Measurements from ENCODE around the gene SORCS3. TPM values are rescaled to one million over a fixed set of nuclear protein-coding genes. Genes with fewer than 3 reads are reported as not detected.

Gene SORCS3
- total RNA-seq, 3 donors from 2014 or later (not counting 1 experiment from before 2014, with no cell fraction given) = 0.05 to 0.09 TPM; not detected in 1

GRCh38 chr10:104922810-104923209 is 281.7 kb downstream of the SORCS3 start:
- ATAC-seq (no peak), DNase-seq (no peak)
- Mint-ChIP-seq H3K27ac (no peak overlapping the region), H3K4me3 (no peak overlapping the region), H3K4me1 (no peaks in the 10 kb centered on the region), H3K36me3 (no peaks in the 10 kb centered on the region), H3K27me3 (ENCODE audit: low read depth in 2 of 2) (peaks cover 0 to 5% of the 10 kb centered on the region in 2 donors), H3K9me3 (no peaks in the 10 kb centered on the region)
- H3K9me3 ChIP-seq (ENCODE audit: control insufficient read depth, insufficient read depth, low read length) = no peaks in the 10 kb centered on the region
- H3K27me3 ChIP-seq (ENCODE audit: control insufficient read depth, insufficient read depth, low read length) = no peaks in the 10 kb centered on the region
- no peaks in the 10 kb centered on the region for H3K36me3 ChIP-seq (ENCODE audit: control insufficient read depth, insufficient read depth, low read length)
- no peak overlapping the region for H3K4me3 ChIP-seq (ENCODE audit: low read length)
- TF ChIP-seq CTCF (IDR thresholded peaks at IDR 0.05) = no peak
- H3K4me1 ChIP-seq (ENCODE audit: control insufficient read depth, insufficient read depth, low read length) = no peaks in the 10 kb centered on the region
- H3K27ac ChIP-seq (ENCODE audit: low read length) = no peak overlapping the region
- intact Hi-C loops (cut with micrococcal nuclease) = no loop called here
- WGBS (ENCODE audit: insufficient coverage) = 49% methylated on average over 3 of the region's 3 CpGs

GRCh38 chr10:104923501-104923900 is 282.4 kb downstream of the SORCS3 start:
- DNase-seq (no peak), ATAC-seq (no peak)
- H3K9me3 ChIP-seq (ENCODE audit: control insufficient read depth, insufficient read depth, low read length) = no peaks in the 10 kb centered on the region
- H3K36me3 ChIP-seq (ENCODE audit: control insufficient read depth, insufficient read depth, low read length) = no peaks in the 10 kb centered on the region
- Mint-ChIP-seq H3K27ac (no peak overlapping the region), H3K4me1 (no peaks in the 10 kb centered on the region), H3K27me3 (ENCODE audit: low read depth in 2 of 2) (peaks cover 0 to 5% of the 10 kb centered on the region in 2 donors), H3K36me3 (no peaks in the 10 kb centered on the region), H3K4me3 (no peak overlapping the region), H3K9me3 (no peaks in the 10 kb centered on the region)
- TF ChIP-seq CTCF (IDR thresholded peaks at IDR 0.05) = no peak
- no peak overlapping the region for H3K27ac ChIP-seq (ENCODE audit: low read length)
- H3K4me1 ChIP-seq (ENCODE audit: control insufficient read depth, insufficient read depth, low read length) = no peaks in the 10 kb centered on the region
- WGBS (ENCODE audit: insufficient coverage) = 85% methylated on average over 2 of the region's 3 CpGs
- H3K4me3 ChIP-seq (ENCODE audit: low read length) = no peak overlapping the region
- intact Hi-C loops (cut with micrococcal nuclease) = no loop called here
- no peaks in the 10 kb centered on the region for H3K27me3 ChIP-seq (ENCODE audit: control insufficient read depth, insufficient read depth, low read length)

GRCh38 chr10:104924101-104924795 is 283.2 kb downstream of the SORCS3 start:
- H3K4me1 ChIP-seq (ENCODE audit: control insufficient read depth, insufficient read depth, low read length) = no peaks in the 10 kb centered on the region
- no peaks in the 10 kb centered on the region for H3K9me3 ChIP-seq (ENCODE audit: control insufficient read depth, insufficient read depth, low read length)
- H3K36me3 ChIP-seq (ENCODE audit: control insufficient read depth, insufficient read depth, low read length) = no peaks in the 10 kb centered on the region
- no peak overlapping the region for H3K27ac ChIP-seq (ENCODE audit: low read length)
- peaks cover 0 to 5% of the 10 kb centered on the region in 2 donors for H3K27me3 Mint-ChIP-seq (ENCODE audit: low read depth in 2 of 2)
- DNase-seq = no peak
- H3K4me1 Mint-ChIP-seq = no peaks in the 10 kb centered on the region
- no peak overlapping the region for H3K4me3 ChIP-seq (ENCODE audit: low read length)
- no peak for ATAC-seq
- no peaks in the 10 kb centered on the region for H3K27me3 ChIP-seq (ENCODE audit: control insufficient read depth, insufficient read depth, low read length)
- intact Hi-C loops (cut with micrococcal nuclease) = no loop called here
- no peak overlapping the region for H3K27ac Mint-ChIP-seq
- 74% methylated on average over 6 of the region's 6 CpGs for WGBS (ENCODE audit: insufficient coverage)
- no peaks in the 10 kb centered on the region for H3K36me3 Mint-ChIP-seq
- H3K9me3 Mint-ChIP-seq = no peaks in the 10 kb centered on the region
- H3K4me3 Mint-ChIP-seq = no peak overlapping the region
- TF ChIP-seq CTCF (IDR thresholded peaks at IDR 0.05) = no peak

All from natural killer cell (primary cell).